CD4-positive, alpha-beta T cell treated with Interleukin-21 for 1 hour (primary cell): ENCODE data around the gene PARP6.

Experiments
- DNase-seq: peaks from one replicate; pipeline ENCODE4 v3.0.0-alpha.2; 2020

The PARP6 gene

DNA sequence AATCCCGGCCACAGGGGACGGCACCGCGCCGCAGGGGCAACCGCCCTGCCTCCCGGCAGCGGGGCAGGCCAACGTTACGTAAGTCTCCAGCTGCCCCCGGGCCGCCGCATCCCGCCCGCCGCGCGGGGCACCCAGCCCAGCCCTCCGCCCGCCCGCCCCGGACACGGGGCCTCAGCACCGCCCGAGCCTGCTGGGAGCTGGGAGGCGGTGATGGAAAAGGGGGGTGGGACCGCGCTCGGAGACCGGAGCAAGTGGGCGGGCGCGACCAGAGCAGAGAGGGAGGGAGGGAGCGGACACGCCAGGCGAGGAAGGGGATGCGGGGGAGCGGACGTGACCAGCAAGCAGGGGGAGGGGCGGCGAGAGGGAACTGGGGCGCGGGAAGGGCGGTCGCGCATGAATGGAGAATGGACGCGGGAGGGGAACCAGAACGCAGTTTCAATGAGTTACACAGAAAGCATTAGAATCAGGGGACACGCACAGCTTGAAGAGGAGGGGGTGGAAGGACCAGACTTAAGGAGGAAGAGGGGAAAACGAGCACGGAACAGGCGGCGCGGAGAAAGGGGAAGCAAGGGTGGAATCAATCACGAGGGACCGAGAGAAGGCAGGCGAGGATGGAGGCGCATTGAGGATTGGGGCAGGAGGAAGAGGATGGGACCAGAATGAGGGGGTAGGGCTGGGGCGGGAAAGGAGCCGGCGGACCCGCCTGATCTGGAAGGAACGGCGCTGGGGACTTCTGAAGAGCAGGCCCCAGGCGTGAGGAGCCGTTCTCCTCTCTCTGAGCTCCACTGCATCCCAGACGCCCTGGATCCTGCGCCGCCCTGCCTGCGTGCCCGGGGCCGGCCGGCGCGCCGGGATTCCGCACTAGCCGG lies 41.9 kb downstream of the PARP6 start:
- DNase-seq: peak; percentile 70

DNA sequence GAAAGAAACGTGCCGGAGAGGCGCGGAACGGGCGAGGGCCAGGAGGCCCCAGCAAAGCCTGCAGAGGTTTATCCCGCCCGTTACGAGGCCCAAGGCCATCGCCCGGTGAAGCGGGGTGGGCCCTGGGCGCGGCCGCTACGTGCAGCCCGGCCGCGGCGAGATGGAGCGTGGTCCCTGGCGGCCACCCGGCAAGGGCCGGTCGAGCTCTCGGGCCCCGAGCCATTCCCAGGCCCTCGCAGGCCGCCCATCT lies 42.5 kb downstream of the PARP6 start:
- DNase-seq: no peak

DNA sequence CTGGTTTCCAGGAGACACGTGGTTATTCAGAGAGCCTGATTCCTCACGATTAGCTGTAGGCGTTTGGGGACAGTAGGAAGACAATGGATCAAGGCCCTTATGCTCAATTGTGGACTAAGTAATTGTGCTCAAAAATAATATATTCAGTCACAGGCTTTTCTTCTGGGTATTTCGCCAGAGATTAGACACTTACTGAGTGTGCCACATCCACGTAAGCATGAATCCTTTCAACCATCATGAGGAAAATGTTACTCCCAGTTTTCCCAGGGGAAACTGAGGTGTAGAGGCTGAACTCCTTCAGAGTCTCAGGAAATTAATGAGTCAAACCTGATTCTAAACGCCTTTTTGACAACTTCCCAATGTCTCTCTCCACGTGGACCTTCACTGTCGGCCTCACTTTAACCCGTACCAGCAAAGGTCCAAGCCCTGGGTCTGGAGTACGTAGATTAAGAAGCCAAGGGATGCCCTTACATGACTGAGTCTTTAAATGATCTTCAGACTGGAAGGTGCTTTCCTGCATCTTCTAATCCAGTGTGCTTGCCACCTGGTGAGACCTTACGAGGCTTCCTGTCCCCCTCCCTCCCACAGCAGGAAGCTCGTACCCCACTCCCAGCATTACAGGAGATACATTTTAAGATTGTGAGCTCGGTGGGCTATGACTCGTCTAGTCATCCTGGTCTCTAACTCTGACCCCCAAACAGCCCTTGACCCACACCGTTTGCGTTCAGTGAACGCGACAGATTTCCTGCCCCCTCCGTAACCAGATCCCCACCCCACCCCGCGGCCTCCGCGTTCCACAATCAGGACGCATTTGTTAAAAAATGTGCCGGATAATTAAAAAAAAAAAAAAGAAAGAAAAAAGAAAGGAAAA lies 43.0 kb downstream of the PARP6 start:
- peak; percentile 66 for DNase-seq

DNA sequence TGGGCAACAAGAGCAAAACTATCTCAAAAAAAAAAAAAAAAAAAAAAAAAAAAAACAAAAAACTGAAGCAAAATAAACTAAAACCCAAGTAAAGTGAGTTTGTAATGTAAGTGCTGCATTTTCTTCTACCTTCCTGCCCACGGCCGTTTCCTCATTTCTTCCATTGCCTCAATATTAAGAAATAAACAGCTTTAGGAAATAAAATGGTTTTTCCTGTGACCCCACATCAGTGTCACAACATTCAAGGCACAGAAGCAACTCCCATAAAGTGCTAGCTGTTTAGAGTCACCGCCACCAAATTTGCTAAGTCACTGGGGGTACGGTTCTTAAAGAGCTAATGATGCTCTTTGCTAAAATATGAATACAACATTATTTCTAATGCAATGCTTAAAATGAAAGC lies 44.6 kb downstream of the PARP6 start:
- peak; percentile 22 for DNase-seq

DNA sequence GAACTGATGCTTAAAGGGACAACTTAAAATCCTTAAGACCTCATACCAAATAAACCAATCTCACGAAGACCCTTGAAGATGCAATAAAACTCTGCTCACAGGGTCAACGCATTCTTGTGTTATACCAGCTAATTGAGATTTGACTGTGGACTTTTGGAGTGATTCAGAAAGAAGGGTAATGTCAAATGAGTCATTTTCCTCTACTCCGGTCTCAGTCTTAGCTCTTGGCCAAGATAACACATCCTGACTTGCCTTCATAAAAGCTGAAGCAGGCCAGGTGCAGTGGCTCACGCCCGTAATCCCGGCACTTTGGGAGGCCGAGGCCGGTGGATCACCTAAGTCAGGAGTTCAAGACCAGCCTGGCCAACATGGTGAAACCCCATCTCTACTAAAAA lies 45.2 kb downstream of the PARP6 start:
- peak; percentile 31 for DNase-seq

DNA sequence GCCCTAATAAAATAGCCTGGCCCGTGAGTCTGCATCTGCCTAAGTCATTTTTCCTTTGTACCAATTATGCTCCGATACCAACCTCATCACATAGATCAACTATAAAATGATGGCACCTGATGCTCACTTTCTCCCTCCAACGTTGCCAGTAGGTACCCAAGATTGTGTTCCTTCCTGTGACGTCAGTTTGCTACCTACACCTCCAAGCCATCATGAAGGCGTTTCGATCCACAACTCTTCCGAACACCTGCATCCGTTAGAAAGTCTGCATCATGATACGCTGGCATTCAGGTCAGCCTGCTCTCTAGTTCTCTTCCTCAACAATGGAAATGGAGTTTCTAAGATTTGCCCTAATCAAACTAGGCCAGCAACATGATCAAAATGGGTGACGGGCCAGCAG lies 49.1 kb downstream of the PARP6 start:
- no peak for DNase-seq

DNA sequence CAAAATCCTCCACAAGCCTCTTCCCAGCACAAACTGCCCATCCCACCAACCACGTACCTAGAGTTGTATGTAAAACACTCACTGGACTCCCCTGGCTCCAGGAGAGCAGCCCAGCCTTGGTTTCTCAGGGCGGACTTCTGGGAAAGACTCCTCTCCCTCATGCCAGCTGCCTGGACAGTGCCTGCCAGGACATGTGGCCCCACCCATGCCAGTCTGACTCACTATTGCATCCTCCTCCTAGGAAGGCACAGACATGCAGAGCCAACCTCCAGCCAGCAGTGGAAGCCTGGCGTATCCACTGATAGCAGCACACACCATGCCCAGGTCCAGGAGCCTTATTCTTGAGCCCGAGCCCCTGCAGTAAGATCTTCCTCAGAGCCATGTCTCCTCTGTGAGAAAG lies 50.0 kb downstream of the PARP6 start:
- DNase-seq: no peak

DNA sequence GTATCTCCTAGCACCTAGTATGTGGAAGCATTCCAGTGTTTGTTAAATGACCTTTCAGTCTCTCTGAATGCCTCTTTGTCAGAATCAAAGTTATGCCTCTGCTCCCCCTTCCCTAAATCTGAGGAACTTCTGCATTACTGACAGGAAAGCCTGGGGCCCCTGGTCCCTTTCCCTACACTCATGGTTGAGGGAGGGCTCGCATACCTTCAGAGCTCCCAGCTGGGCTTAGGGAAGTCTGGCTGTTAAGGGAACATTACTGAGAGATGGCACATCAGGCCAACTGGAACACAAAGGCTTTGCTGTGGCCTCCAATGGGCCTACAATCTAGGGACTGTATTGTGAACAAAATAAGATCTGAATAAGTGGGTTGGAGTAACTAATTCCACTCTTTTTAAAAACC lies 51.7 kb downstream of the PARP6 start:
- DNase-seq: no peak

DNA sequence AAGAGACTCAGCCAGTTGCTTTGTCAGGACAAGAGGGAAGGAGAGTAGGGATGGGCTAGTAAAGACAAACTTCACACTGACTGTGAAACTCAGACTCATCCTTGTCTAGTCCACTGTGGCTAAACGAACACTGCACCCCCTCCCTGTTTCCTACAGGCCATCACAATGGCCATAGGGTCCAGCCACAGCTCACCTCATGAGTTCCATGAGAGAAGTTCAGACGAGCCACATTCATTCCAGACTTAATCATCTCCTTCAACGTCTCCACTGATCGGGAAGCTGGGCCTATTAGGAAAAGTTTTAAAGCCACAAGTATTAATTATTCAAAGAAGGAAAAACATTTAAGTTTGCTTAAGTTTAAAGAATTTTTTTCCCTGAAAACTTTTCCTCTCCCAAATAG lies 55.1 kb downstream of the PARP6 start:
- DNase-seq: no peak

DNA sequence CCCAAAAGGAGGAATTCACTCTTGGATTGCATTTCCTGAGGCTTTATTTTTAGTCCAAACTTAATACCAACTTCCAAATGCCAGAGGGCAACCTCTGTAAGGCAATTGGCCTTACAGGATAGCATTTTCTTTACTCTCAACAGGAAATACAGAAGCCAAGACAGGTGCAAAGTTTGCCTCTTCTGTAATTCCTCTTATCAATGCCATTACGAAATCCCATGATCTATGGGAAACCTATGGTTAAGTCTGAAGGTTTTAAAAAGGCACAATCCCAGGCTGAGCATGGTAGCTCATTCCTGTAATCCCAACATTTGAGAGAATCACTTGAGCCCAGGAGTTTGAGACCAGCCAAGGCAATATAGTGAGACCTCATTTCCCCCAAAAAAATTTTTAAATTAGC lies 56.3 kb downstream of the PARP6 start:
- no peak for DNase-seq

DNA sequence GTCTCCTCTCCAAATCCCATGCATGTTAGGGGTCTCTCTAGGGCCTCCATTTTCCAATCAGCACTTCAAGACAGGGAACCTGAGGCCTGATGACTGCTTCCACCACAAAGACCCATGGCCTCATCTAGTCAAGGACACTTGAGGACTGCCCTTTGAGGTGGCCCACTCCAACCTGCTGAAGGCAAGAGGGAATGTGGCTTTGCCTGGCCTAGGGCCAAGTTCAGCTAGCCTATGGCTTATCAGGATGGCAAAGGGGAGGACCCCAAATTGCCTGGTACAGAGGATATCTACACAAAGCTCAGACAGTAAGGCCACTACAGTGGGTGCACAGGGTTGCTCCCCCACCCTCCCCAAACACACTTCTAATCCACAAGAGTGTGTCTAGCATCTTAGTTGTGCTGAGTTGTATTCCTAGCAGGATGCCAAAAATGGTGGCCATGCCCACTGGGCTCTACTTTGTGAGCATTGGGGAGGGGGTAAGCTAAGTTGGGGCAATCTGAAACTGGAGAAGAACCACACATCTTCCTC lies 64.7 kb downstream of the PARP6 start:
- DNase-seq: no peak

DNA sequence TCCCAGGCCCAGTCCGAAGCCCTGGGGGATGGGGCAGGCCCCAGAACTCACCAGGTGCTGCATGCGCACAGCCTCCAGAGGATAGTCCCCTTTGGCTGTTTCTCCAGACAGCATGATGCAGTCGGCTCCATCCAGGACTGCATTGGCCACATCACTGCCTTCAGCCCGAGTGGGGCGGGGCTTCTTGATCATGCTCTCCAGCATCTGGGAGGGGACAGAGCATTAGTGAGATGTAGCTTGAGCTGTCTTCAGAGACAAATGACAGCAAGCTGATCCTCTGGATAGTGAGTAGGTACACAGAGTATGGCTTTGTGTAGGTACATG lies 65.7 kb downstream of the PARP6 start:
- DNase-seq: no peak

DNA sequence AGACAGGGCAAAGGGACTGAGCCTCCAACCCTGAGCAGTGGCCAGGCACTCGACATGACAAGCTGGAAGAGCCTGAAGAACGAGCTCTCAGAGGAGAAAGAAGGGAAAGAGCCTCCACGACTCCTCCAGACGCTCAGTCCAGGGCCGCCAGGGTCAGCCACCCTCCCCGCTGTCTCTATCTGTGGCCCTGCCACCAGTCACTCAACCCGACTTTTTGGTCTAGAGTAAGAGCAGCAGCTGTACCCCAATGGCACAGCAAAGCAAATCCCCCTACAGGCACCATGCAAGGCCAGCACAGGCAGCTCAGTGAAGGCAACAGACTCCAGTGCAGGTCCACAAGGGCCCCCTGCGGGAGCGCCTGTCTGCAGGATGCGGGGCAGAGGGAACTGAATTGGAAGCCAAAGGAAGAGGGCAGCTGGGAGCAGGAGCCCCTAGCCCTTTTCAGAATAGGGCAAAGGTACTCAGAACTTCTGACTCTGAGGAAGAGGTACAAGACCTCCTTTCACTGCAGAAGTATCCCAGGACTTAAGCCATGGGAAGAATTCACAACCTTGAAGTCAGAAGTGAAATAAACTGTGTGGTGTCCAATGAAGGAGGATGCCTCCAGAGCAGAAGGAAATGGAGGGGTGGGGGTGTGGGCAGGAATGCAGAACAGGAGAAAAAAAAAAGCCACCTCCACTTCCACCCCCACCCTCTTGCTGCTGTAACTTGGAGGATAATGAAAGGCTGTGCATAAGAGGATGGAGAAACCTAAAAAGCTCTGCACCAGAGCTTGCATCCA lies 66.3 kb downstream of the PARP6 start:
- no peak for DNase-seq

DNA sequence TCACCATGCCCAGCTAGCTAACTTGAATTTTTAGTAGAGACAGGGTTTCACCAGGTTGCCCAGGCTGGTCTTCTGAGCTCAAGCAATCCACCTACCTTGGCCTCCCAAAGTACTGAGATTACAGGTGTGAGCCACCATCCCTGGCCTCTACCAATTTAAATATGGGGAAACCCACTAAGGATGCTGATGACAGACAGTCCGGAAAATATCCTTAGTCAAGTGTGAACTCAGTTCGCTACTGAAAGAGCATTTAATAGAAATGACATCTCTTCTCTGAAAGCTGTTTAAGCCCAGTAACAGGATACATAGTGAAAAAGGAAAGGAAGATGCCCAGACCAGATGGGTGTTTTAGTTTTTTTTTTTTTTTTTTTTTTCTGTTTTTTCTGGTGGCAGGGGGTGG lies 67.1 kb downstream of the PARP6 start:
- DNase-seq: no peak

DNA sequence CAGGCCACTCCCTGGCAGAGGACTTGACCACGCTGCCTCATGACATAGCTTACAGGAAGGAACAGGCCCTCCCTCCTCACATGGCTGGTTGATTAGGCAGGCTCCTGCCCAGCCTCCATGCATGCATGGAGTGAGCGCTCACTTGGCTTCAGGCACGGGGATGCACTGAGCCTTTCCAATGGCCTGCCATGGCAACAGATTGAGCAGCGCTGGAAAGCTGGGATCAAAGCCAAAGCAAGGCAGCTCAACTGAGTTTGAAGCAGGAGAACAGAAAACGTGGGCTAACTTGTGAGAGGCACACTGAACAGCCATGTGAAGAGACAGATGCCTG lies 68.9 kb downstream of the PARP6 start:
- DNase-seq: no peak

DNA sequence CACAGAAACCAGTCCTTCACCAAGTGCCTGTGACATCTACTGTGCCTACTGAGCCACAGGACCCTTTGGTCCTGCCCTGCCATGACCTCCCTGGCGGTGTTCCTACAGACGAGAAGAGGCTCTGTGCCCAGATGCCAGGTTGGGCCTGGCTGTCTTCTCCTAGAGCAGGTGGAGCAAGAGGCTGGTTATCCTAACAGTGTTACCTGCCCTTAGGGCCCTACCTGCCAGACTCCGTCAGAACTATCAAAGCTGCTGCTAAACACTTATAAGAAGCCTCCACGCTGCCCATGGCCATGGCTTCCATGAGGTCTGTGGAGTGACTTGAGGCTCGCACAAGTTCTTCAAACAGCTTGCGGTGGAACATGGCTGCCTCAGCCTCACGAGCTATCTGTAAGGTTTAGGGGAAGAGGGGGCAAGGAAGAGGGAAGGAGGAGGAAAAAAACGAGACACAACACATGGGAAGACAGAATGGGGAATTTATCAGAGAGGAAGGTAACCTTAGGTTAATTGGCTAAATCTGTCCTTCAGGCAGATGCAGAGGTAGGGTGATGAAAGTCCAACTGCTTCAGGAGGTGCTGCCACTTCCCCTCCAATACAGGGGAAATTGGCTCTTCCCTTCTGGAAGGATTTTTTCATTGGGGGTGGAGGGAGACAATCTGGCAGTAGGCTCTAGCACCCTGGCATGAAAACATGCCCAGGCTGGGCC lies 69.4 kb downstream of the PARP6 start:
- no peak for DNase-seq

DNA sequence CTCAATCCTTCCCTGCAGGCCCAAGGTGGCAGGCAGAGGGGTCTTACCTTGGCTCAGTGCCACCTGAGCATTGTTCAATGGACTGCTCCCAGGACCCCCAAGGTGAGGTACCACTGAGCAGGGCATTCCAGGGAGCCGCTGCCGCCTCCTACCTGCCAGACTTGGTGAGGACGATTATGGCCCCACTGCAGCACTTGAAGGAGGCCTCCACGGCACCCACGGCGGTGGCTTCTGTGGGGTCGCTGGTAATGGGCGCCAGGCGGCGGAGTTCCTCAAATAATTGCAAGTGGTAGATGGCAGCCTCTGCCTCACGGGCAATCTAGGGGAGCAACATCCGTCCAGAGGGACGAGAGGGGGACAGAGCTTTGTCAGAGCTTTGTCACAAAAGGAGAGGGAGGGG lies 70.1 kb downstream of the PARP6 start:
- DNase-seq: no peak

DNA sequence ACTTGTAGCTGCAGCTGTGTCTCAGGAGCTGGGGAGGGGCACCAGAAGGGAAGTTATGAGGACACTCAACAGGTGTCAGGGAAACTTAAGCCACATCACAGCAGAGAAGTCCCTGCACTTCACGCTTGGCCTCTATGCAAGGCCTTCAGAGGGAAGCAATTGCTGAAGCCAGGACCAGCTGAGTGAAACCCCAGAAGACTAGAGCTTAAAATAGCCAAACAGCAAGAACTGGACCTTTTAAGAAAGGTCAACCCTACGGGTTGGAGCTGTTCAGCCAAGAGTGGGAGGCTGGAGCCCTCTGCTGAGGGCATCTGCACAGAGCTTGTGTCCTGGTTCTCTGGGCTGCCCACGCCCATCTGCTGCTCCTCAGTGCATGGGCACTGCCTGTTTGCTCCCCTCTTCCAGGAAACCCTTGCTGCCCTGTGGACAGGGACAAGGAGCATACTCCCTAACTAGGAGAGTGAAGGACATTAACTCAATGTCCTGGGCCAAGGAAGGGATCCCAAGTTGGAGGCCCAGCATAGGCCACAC lies 70.9 kb downstream of the PARP6 start:
- no peak for DNase-seq

DNA sequence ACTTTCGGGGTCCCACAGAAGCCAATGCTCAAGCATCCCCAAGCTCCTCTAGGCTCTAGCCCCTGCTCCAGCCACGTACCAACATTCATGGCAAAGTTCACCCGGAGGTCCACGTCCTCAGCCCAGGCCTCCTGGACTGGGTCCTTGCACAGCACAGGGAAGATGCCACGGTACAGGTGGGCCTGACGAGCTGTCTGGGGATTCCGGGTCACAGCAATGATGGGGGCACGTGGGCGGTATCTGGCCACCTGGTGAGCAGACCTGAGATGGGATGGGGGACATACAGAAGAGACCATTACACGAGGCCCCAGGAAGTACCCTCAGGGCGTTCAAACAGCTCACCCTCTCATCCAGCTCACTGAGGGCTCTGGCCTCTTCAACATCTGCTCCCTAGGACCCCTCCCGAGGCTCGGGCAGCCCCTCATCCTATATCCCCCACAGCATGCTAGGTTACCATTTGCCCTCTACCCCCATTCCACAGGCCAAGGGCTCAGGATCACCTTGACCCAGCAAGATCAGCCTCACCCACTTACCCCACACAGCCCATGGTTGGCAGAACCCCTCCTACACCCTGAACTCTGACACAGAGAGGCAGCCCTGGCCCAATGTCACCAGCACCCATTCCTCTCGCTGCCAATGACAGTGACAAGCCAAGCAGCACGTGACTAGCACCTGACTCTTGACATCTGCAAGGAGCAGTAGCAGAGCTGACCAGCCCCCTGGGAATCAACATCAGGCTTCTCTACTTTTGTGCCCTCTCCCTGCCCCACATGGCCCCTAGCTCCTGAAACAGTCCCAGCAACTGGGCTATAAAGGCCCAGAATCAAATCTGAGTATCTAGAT lies 71.7 kb downstream of the PARP6 start:
- no peak for DNase-seq

DNA sequence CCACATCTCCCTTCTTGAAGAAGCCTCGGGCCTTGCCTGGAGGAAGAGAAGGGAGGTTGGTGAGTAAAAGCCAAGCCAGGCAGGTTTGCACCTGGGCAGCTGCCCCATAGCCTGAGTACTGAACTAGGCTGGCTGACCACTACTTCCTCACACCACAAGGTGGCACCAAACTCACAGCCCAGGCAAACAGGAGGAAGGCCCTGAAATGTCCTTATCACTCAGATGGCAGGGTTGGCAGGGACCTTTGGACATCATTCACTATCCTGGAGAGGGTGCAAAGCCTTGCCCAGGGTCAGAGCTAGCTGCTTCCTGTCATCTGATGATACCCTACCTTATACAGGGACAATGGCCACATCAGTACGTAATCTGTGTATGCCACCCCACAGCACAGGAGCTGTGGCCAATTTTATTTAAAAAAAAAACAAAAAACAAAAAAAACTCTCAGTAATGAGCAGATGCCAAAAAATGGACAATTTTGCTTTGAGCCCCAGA lies 72.6 kb downstream of the PARP6 start:
- peak; percentile 79 for DNase-seq

DNA sequence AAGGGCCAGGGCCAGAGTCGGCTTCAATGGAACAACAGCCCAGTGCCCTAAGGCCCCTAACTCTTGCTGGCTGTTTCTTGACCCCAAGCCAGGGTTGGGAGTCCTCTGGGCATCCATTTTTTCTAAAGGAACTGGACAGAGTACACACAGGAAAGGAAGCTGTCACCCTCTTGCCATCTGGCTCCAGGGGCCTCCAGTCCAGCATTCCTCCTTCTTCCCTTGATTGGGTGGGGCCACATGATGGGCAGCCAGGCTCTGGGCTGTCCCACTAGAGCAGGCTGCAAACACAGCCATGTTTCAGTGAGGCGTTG lies 73.2 kb downstream of the PARP6 start:
- no peak for DNase-seq
